ENCODE results near the gene PLP2.

DNA sequence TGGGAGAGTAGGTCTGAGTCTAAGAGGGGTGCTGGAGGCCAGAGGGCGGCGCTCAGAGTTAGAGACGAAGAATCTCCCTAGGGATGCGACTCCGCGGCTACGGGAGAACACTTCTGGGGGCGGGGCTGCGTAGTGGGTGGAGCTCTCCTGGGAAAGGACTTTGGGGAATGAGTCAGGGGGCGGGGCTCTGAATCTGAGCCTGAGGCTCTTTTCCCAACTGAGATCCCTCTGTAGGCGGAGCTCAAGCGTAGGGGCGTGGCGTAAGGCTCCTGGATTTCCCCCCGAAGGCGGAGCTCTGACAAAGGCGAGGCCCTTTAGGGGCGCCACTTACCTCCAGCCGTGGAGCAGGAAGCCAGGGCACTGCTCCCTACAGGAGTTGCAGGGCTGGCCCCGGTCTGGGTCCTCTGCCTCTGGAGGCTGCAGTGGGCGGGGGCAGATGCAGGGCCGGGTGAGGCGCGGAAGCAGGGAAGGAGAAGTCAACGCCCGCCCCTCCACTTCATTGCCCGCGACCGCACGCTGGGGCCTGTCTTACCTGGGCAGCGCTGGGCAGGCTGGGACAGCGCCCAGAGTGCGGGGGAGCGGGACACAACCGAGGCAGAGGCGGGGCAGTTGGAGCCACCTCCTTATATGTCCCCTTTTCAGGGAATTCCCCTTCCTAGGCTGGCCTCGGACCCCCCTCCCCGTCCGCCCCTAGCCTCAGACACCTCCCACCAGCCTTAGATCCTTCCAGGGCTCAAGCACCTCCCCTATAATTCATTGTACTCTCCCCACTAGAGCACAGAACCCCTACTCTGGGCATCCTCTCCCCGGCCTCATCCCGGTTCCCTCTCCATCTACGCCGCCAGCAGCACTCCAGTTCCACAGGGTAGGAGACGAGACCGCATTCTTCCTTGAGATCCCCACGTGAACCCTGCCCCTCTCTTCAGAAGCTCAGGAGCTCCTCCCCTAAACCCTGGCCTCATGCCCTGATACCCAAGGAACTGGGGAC is 12.9 kb downstream of the PLP2 start:
- no peak for TF ChIP-seq FOXK2 (IDR thresholded peaks at IDR 0.05)
- TF ChIP-seq FOXA1 (IDR thresholded peaks at IDR 0.05): no peak
- TF ChIP-seq HDGF (IDR thresholded peaks at IDR 0.05; ENCODE audit: borderline replicate concordance): no peak
- TF ChIP-seq BHLHE40 (IDR thresholded peaks at IDR 0.05; ENCODE audit: borderline replicate concordance): no peak
- no peak for TF ChIP-seq SUZ12 (IDR thresholded peaks at IDR 0.05)
- TF ChIP-seq, protein P1, sequence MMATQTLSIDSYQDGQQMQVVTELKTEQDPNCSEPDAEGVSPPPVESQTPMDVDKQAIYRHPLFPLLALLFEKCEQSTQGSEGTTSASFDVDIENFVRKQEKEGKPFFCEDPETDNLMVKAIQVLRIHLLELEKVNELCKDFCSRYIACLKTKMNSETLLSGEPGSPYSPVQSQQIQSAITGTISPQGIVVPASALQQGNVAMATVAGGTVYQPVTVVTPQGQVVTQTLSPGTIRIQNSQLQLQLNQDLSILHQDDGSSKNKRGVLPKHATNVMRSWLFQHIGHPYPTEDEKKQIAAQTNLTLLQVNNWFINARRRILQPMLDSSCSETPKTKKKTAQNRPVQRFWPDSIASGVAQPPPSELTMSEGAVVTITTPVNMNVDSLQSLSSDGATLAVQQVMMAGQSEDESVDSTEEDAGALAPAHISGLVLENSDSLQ (IDR thresholded peaks at IDR 0.05): no peak
